Upper lobe of left lung (tissue), 6 donors: ENCODE data around the gene RNF13. TPM values are rescaled to one million over a fixed set of nuclear protein-coding genes. Genes with fewer than 3 reads are reported as not detected.
A peak's percentile ranks its signal among the peaks of the same experiment; 100 is the strongest.

Experiments used
- ATAC-seq, 2 donors: fragments of 200-7000 bp; cut with Tn5 transposase; one replicate each; pipeline ENCODE4 v1.9.1; 2022; ENCODE audit warnings: mild to moderate bottlenecking in 2 of 2, moderate library complexity in 2 of 2; ENCODE audit not compliant: low FRiP score in 2 of 2
- DNase-seq, 2 donors: peaks; one replicate each; pipeline ENCODE4 v3.0.0-alpha.2; 2019 to 2020
- H3K27ac ChIP-seq, 4 donors: fragments of 200-600 bp; sonication (generic); one replicate each; pipeline ENCODE4 v1.5.1; 2016 to 2019
- H3K27me3 ChIP-seq, 4 donors: fragments of 200-600 bp; sonication (generic); one replicate each; pipeline ENCODE4 v1.5.1; 2017 to 2019
- H3K36me3 ChIP-seq, 4 donors: fragments of 200-600 bp; sonication (generic); one replicate each; pipeline ENCODE4 v1.5.1; 2016 to 2019
- H3K4me1 ChIP-seq, 4 donors: fragments of 200-600 bp; sonication (generic); one replicate each; pipeline ENCODE4 v1.5.1; 2018 to 2019
- H3K4me3 ChIP-seq, 4 donors: fragments of 200-600 bp; sonication (generic); one replicate each; pipeline ENCODE4 v1.5.1; 2017 to 2019; ENCODE audit warnings: mild to moderate bottlenecking in 2 of 4, moderate library complexity in 1 of 4
- H3K9me3 ChIP-seq, 4 donors: fragments of 200-600 bp; sonication (generic); one replicate each; pipeline ENCODE4 v1.5.1; 2018 to 2019
- CTCF ChIP-seq, 6 experiments: fragments of 450-650 bp in 4 of 6; fragments of 200-600 bp in 2 of 6; sonication (generic) in 2 of 6; IDR thresholded peaks; one replicate each; pipeline ENCODE4 v1.5.1; 2016 to 2019; ENCODE audit warnings: antibody characterized with exemption in 6 of 6
- EP300 ChIP-seq, 4 donors: sonication (generic); formaldehyde crosslinking; IDR thresholded peaks; one replicate each; pipeline ENCODE4 v1.5.1; 2017; ENCODE audit warnings: antibody characterized with exemption in 4 of 4, control low read depth in 2 of 4
- POLR2A ChIP-seq, 4 donors: fragments of 450-650 bp; IDR thresholded peaks; one replicate each; pipeline ENCODE4 v1.5.1; 2016 to 2017; ENCODE audit warnings: antibody characterized with exemption in 4 of 4, mild to moderate bottlenecking in 2 of 4
- POLR2AphosphoS5 ChIP-seq, 2 donors: sonication (generic); formaldehyde crosslinking; IDR thresholded peaks; one replicate each; pipeline ENCODE4 v1.5.1; 2017; ENCODE audit warnings: antibody characterized with exemption in 2 of 2
- WGBS, 2 donors: methylation state at CpG; one replicate each; pipeline ENCODE4 v1.1.5; 2017 to 2018; 5-methylcytosine and 5-hydroxymethylcytosine counted together
- total RNA-seq, 6 donors: library from RNA; depleted of rRNA in 4 of 6; stranded (reverse); fragments of >200 nt in 4 of 6; gene quantifications; one replicate each; pipeline versions ENCODE4 v1.1.0 to v1.2.1, GENCODE V29; 2016 to 2021
- donor health status: DM: no; HTN: no; CAD: no; lungs with moderate emphysema.
- donor health status: DM: no; HTN: yes; CAD: no; lungs with severe emphysema.

Gene RNF13
- total RNA-seq, 6 donors from 2014 or later: 50.2 to 136 (median 101) TPM

GRCh38 chr3:149767720-149768119 lies 45.3 kb upstream of the RNF13 start:
- TF ChIP-seq CTCF (IDR thresholded peaks at IDR 0.05) (no peak), POLR2AphosphoS5 (IDR thresholded peaks at IDR 0.05) (no peak), POLR2A (IDR thresholded peaks at IDR 0.05) (no peak), EP300 (IDR thresholded peaks at IDR 0.05) (no peak)
- Histone ChIP-seq H3K9me3 (no peaks in the 10 kb centered on the region), H3K27ac (no peak overlapping the region), H3K4me1 (no peaks in the 10 kb centered on the region), H3K27me3 (no peaks in the 10 kb centered on the region), H3K4me3 (no peak overlapping the region), H3K36me3 (no peaks in the 10 kb centered on the region)
- ATAC-seq (no peak), DNase-seq (peak in 1 of 2 donors; percentile 46)
- WGBS, 2 donors: 89 to 94% methylated on average over 6 of the region's 6 CpGs

GRCh38 chr3:149768704-149769103 lies 44.3 kb upstream of the RNF13 start:
- no peak for ATAC-seq
- Histone ChIP-seq H3K27me3 (no peaks in the 10 kb centered on the region), H3K27ac (no peak overlapping the region), H3K9me3 (no peaks in the 10 kb centered on the region), H3K4me3 (no peak overlapping the region), H3K4me1 (no peaks in the 10 kb centered on the region), H3K36me3 (no peaks in the 10 kb centered on the region)
- no peak for DNase-seq
- TF ChIP-seq CTCF (IDR thresholded peaks at IDR 0.05): no peak
- no peak for TF ChIP-seq POLR2AphosphoS5 (IDR thresholded peaks at IDR 0.05)
- no peak for TF ChIP-seq POLR2A (IDR thresholded peaks at IDR 0.05)
- TF ChIP-seq EP300 (IDR thresholded peaks at IDR 0.05): no peak
- WGBS, 2 donors: 96 to 97% methylated on average over 6 of the region's 6 CpGs

DNA sequence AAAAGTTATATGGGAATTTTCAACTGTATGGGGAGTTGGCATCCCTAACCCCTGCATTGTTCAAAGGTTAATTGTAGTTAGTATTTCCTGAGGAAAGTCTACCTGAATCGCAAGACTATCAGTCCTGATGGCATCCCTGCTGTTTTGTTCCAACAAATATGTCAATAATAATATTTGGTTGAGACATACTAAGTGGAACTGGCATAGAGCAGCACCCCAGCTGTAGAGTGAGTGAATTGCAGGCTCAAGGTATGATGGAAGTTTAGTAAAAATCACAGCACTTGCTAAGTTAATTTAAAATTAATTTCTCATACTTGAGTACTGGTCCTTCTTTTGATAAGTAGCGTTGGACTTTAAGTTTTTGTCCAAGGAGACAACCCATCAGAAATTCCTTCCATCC lies 42.8 kb upstream of the RNF13 start:
- ATAC-seq: no peak
- 78 to 89% methylated on average over 2 of the region's 2 CpGs for WGBS, 2 donors

DNA sequence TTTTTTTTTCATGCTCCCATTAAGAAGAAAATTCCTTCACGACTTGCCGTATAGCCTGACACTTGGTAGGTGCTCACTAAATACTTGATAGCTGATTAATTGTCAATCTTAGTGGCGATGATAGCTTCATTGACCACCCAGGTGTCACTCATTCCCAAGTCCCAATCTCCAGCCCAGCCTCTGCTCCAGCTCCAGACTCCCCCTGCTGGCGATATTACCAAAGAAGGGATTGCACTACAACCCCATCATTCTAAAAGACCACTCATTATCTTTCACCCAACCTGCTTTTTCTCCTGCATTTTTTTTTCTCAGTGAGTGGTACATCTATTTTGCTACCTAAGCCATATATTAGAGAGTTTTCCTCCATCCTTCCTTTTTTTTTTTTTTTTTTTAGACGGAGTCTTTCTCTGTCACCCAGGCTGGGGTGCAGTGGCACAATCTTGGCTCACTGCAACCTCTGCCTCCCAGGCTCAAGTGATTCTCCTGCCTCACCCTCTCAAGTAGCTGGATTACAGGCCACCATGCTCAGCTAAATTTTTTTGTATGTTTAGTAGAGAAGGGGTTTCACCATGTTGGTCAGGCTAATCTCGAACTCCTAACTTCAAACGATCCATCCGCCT lies 41.3 kb upstream of the RNF13 start:
- Histone ChIP-seq H3K4me1 (no peaks in the 10 kb centered on the region), H3K9me3 (no peaks in the 10 kb centered on the region), H3K27me3 (no peaks in the 10 kb centered on the region), H3K36me3 (no peaks in the 10 kb centered on the region), H3K27ac (no peak overlapping the region), H3K4me3 (no peak overlapping the region)
- ATAC-seq: peak in 1 of 2 donors; percentile 70
- TF ChIP-seq POLR2AphosphoS5 (IDR thresholded peaks at IDR 0.05) (no peak), EP300 (IDR thresholded peaks at IDR 0.05) (no peak), POLR2A (IDR thresholded peaks at IDR 0.05) (no peak), CTCF (IDR thresholded peaks at IDR 0.05) (peak in 5 of 6 experiments; percentile 60 to 69 (median 65))
- DNase-seq: peak in 1 of 2 donors; percentile 38
- WGBS, 2 donors: 51 to 55% methylated on average over 8 of the region's 8 CpGs

More for the DNA sequence above, 42.8 kb upstream of the RNF13 start:
- no peak overlapping the region for H3K4me3 ChIP-seq
- TF ChIP-seq POLR2A (IDR thresholded peaks at IDR 0.05) (no peak), EP300 (IDR thresholded peaks at IDR 0.05) (no peak), POLR2AphosphoS5 (IDR thresholded peaks at IDR 0.05) (no peak), CTCF (IDR thresholded peaks at IDR 0.05) (no peak)
- DNase-seq: no peak
- no peaks in the 10 kb centered on the region for H3K9me3 ChIP-seq
- no peaks in the 10 kb centered on the region for H3K4me1 ChIP-seq
- H3K27me3 ChIP-seq: no peaks in the 10 kb centered on the region
- H3K36me3 ChIP-seq: no peaks in the 10 kb centered on the region
- no peak overlapping the region for H3K27ac ChIP-seq

GRCh38 chr3:149772861-149773260 lies 40.2 kb upstream of the RNF13 start:
- Histone ChIP-seq H3K27ac (no peak overlapping the region), H3K36me3 (no peaks in the 10 kb centered on the region), H3K27me3 (no peaks in the 10 kb centered on the region), H3K4me1 (no peaks in the 10 kb centered on the region), H3K9me3 (no peaks in the 10 kb centered on the region), H3K4me3 (no peak overlapping the region)
- no peak for TF ChIP-seq POLR2AphosphoS5 (IDR thresholded peaks at IDR 0.05)
- TF ChIP-seq EP300 (IDR thresholded peaks at IDR 0.05): no peak
- no peak for TF ChIP-seq POLR2A (IDR thresholded peaks at IDR 0.05)
- TF ChIP-seq CTCF (IDR thresholded peaks at IDR 0.05): no peak
- ATAC-seq: no peak
- WGBS, 2 donors: 91 to 97% methylated on average over 2 of the region's 2 CpGs
- DNase-seq: no peak
